NCI-H1092 treated with DMSO at 0.1 percent for 48 hours (cell line): ENCODE measurements around the gene NBPF1.
"Not testable (repeated sequence)": the region's sequence is repeated elsewhere in the genome, so short reads cannot be mapped to it uniquely, and the experiment has no call there.

Experiments used
- DNase-seq: peaks from one replicate; lab custom pipeline; 2025; lab: John Stamatoyannopoulos, UW

Gene NBPF1

GRCh38 chr1:16545682-16546095, 67.7 kb downstream of the NBPF1 start:
- DNase-seq = peak; percentile 30

GRCh38 chr1:16540421-16540893, 72.9 kb downstream of the NBPF1 start:
- not testable (repeated sequence) for DNase-seq

GRCh38 chr1:16537528-16537927, 75.8 kb downstream of the NBPF1 start:
- not testable (repeated sequence) for DNase-seq

- not testable (repeated sequence) for DNase-seq
These were observed 76.6 kb downstream of the NBPF1 start for GRCh38 chr1:16536796-16537195.

GRCh38 chr1:16535898-16536297, 77.5 kb downstream of the NBPF1 start:
- not testable (repeated sequence) for DNase-seq

- not testable (repeated sequence) for DNase-seq
These were observed 77.9 kb downstream of the NBPF1 start for GRCh38 chr1:16535487-16535886.

- DNase-seq = not testable (repeated sequence)
These were observed 78.4 kb downstream of the NBPF1 start for GRCh38 chr1:16534829-16535456.

- not testable (repeated sequence) for DNase-seq
These were observed 79.0 kb downstream of the NBPF1 start for GRCh38 chr1:16534239-16534828.

GRCh38 chr1:16532235-16532991, 81.0 kb downstream of the NBPF1 start:
- not testable (repeated sequence) for DNase-seq

- not testable (repeated sequence) for DNase-seq
These were observed 85.0 kb downstream of the NBPF1 start for GRCh38 chr1:16528338-16528737.

GRCh38 chr1:16525769-16526168, 87.6 kb downstream of the NBPF1 start:
- DNase-seq = not testable (repeated sequence)

- not testable (repeated sequence) for DNase-seq
These were observed 91.7 kb downstream of the NBPF1 start for GRCh38 chr1:16521679-16522078.

- no peak for DNase-seq
These were observed 92.1 kb downstream of the NBPF1 start for GRCh38 chr1:16521288-16521583.

GRCh38 chr1:16520435-16521287, 92.7 kb downstream of the NBPF1 start:
- not testable (repeated sequence) for DNase-seq

GRCh38 chr1:16519255-16519951, 94.0 kb downstream of the NBPF1 start:
- not testable (repeated sequence) for DNase-seq

GRCh38 chr1:16518913-16519254, 94.5 kb downstream of the NBPF1 start:
- not testable (repeated sequence) for DNase-seq

- DNase-seq = not testable (repeated sequence)
These were observed 96.5 kb downstream of the NBPF1 start for GRCh38 chr1:16516694-16517410.

GRCh38 chr1:16514107-16515055, 99.0 kb downstream of the NBPF1 start, which contains the start of gene RNU1-1:
Gene RNU1-1 (minus strand): TSS chr1:16514285.
- DNase-seq = peak; percentile 94

GRCh38 chr1:16513412-16514106, 99.8 kb downstream of the NBPF1 start:
- DNase-seq = peak; percentile 99
